K562 (cell line): Measurements from ENCODE around the gene ZNF552. TPM values are rescaled to one million over a fixed set of nuclear protein-coding genes. Genes with fewer than 3 reads are reported as not detected.

ENCODE experiments used
- E2F6 ChIP-seq, 2 experiments: IDR thresholded peaks; 2 replicates each; pipeline ENCODE4 v1.6.1; 2011; ENCODE audit warnings: borderline replicate concordance in 1 of 2, control low read depth in 1 of 2, low read depth in 1 of 2, low read length in 1 of 2, mild to moderate bottlenecking in 1 of 2, mixed read lengths in 1 of 2, moderate library complexity in 1 of 2; ENCODE audit not compliant: insufficient read depth in 1 of 2, insufficient read length in 1 of 2, poor library complexity in 1 of 2, severe bottlenecking in 1 of 2; ENCODE audit errors: extremely low read depth in 1 of 2
- FOSL1 ChIP-seq: fragments of 200-800 bp; sonication (Bioruptor generic); conservative IDR thresholded peaks from 2 replicates; pipeline ENCODE4 v1.6.1; 2016; ENCODE audit warnings: missing genetic modification characterization, missing compliant biosample characterization
- GABPB1 ChIP-seq: sonication (generic); formaldehyde crosslinking; IDR thresholded peaks from 2 replicates; pipeline ENCODE4 v1.8.0; 2022; ENCODE audit warnings: mild to moderate bottlenecking, missing genetic modification reagents
- MYC ChIP-seq, 2 experiments: fragments of 250-450 bp in 1 of 2; sonication (Bioruptor Pico) in 1 of 2; IDR thresholded peaks; 2 replicates each; pipeline versions ENCODE4 v1.5.1 to v1.6.1; 2012 to 2021; ENCODE audit warnings: low read depth in 2 of 2, borderline replicate concordance in 1 of 2, improper control_type of control experiment in 1 of 2, low read length in 1 of 2, mild to moderate bottlenecking in 1 of 2, moderate library complexity in 1 of 2
- NR2C1 ChIP-seq, 2 experiments: fragments of 450-650 bp; IDR thresholded peaks; 2 replicates each; pipeline ENCODE4 v1.6.1; 2017; ENCODE audit warnings: mild to moderate bottlenecking in 2 of 2, antibody characterized with exemption in 1 of 2, inconsistent platforms in 1 of 2, missing compliant biosample characterization in 1 of 2, missing genetic modification characterization in 1 of 2
- RAD21 ChIP-seq, 2 experiments: fragments of 250-450 bp in 1 of 2; fragments of 450-650 bp in 1 of 2; sonication (Bioruptor Pico) in 1 of 2; formaldehyde crosslinking in 1 of 2; IDR thresholded peaks in 1 of 2; conservative IDR thresholded peaks in 1 of 2; 2 replicates each; pipeline versions ENCODE4 v1.4.0 to v1.8.0; 2020 to 2022; ENCODE audit warnings: mild to moderate bottlenecking in 2 of 2, moderate library complexity in 1 of 2
- TRIM24 ChIP-seq, 2 experiments: fragments of 450-650 bp; IDR thresholded peaks; 2 replicates each; pipeline ENCODE4 v1.6.1; 2016
- USF2 ChIP-seq: sonication (generic); formaldehyde crosslinking; IDR thresholded peaks from 2 replicates; pipeline ENCODE4 v1.5.0; 2020; ENCODE audit warnings: missing genetic modification reagents
- YY1 ChIP-seq, 3 experiments: IDR thresholded peaks; 2 replicates each; pipeline ENCODE4 v1.6.1; 2011; ENCODE audit warnings: low read length in 2 of 3, mild to moderate bottlenecking in 2 of 3, moderate library complexity in 2 of 3, borderline replicate concordance in 1 of 3, control low read depth in 1 of 3, low read depth in 1 of 3; ENCODE audit not compliant: insufficient read depth in 3 of 3, insufficient replicate concordance in 2 of 3, control insufficient read depth in 1 of 3, insufficient read length in 1 of 3; ENCODE audit errors: extremely low read depth in 1 of 3
- ZBTB40 ChIP-seq, 2 experiments: fragments of 450-650 bp in 1 of 2; sonication (generic) in 1 of 2; formaldehyde crosslinking in 1 of 2; IDR thresholded peaks; 2 replicates each; pipeline versions ENCODE4 v1.7.1 to v1.9.0; 2016 to 2022; ENCODE audit warnings: inconsistent platforms in 1 of 2, mild to moderate bottlenecking in 1 of 2, missing genetic modification reagents in 1 of 2
- ZNF253 ChIP-seq: fragments of 250-450 bp; sonication (Bioruptor Pico); conservative IDR thresholded peaks from 2 replicates; pipeline ENCODE4 v1.6.1; 2021; ENCODE audit warnings: mild to moderate bottlenecking
- polyA plus RNA-seq, 8 experiments: library from polyadenylated mRNA; depleted of rRNA in 4 of 8; stranded (reverse) in 5 of 8; unstranded in 3 of 8; fragments of >200 nt; fragmentation: Nextera tagmentation in 2 of 8; fragmentation: Illumina TruSeq in 1 of 8; extraction: Ambion mirVana in 2 of 8; extraction: Trizol in 1 of 8; gene quantifications; 2 replicates each; pipeline versions ENCODE4 v1.2.1 to v1.2.3, GENCODE V29; 2011 to 2014; ENCODE audit warnings: inconsistent platforms in 1 of 8, missing spikeins in 1 of 8
- total RNA-seq, 7 experiments: library from RNA; depleted of rRNA in 6 of 7; stranded (reverse); fragments of >200 nt in 6 of 7; fragmentation: Illumina TruSeq in 2 of 7; extraction: Trizol in 2 of 7; gene quantifications; 2 replicates each; pipeline versions ENCODE4 v1.2.1 to v1.2.3, GENCODE V29; 2011 to 2021; ENCODE audit warnings: low replicate concordance in 1 of 7

ZNF552 gene
- total and polyA plus RNA-seq, 9 of the 15 experiments (the other 6 are each of a cell fraction or from before 2014, with no cell fraction given), result 4.4 to 12.4 (median 8.5) TPM

GRCh38 chr19:57830071-57830602 is 15.4 kb upstream of the ZNF552 start, which contains the start of gene ZNF587B (continued):
- TF ChIP-seq ZBTB40 (IDR thresholded peaks at IDR 0.05) (peak; percentile 73), ZBTB40 (CRISPR knock-in tag; IDR thresholded peaks at IDR 0.05) (no peak), YY1 (IDR thresholded peaks at IDR 0.05; ENCODE audit: borderline replicate concordance in 1 of 3, control insufficient read depth in 1 of 3, extremely low read depth in 1 of 3, insufficient read depth in 3 of 3, insufficient read length in 1 of 3, insufficient replicate concordance in 2 of 3, low read depth in 1 of 3, low read length in 2 of 3) (peak in 2 of 3 experiments; percentile 59 to 81), ZNF253 (CRISPR knock-in tag) (no peak), GABPB1 (CRISPR knock-in tag) (peak; percentile 60; the same call in 1 of the 2 replicates), E2F6 (IDR thresholded peaks at IDR 0.05; ENCODE audit: borderline replicate concordance in 1 of 2, extremely low read depth in 1 of 2, insufficient read depth in 1 of 2, insufficient read length in 1 of 2, low read depth in 1 of 2, low read length in 1 of 2, poor library complexity in 1 of 2, severe bottlenecking in 1 of 2) (peak in 1 of 2 experiments; percentile 26), TRIM24 (IDR thresholded peaks at IDR 0.05) (peak in 1 of 2 experiments; percentile 36; a peak in 1 of 4 replicates), RAD21 (CRISPR knock-in tag; conservative IDR thresholded peaks at IDR 0.05 in 1 of 2, IDR thresholded peaks at IDR 0.05 in 1 of 2) (peak in 1 of 2 experiments; percentile 56; a peak in 2 of 4 replicates), MYC (IDR thresholded peaks at IDR 0.05; ENCODE audit: low read depth, low read length) (peak; percentile 33; the same call in 1 of the 2 replicates), MYC (CRISPR knock-in tag; IDR thresholded peaks at IDR 0.05; ENCODE audit: borderline replicate concordance, low read depth) (no peak), FOSL1 (no peak), NR2C1 (IDR thresholded peaks at IDR 0.05) (no peak), NR2C1 (tag; IDR thresholded peaks at IDR 0.05) (0 out of 2 replicates have a peak, but pooled peaks have one; percentile 18), USF2 (CRISPR knock-in tag) (peak; percentile 69)
